Renal pelvis (tissue), 4 donors: Measurements from ENCODE around the gene PPM1B. TPM values are rescaled to one million over a fixed set of nuclear protein-coding genes. Genes with fewer than 3 reads are reported as not detected.
"Not testable (repeated sequence)": the region's sequence is repeated elsewhere in the genome, so short reads cannot be mapped to it uniquely, and the experiment has no call there.

Experiments used
- DNase-seq: peaks from one replicate; pipeline ENCODE4 v3.0.0-alpha.2; 2013
- polyA plus RNA-seq, 3 donors: library from polyadenylated mRNA; unstranded; fragments of 120-200 nt; gene quantifications; one replicate each; pipeline ENCODE4 v1.2.1, GENCODE V29; 2013; ENCODE audit not compliant: insufficient read length in 3 of 3

PPM1B gene
- polyA plus RNA-seq, 3 donors = 57.0 to 77.0 (median 66.2) TPM

- DNase-seq = no peak
Observed at GRCh38 chr2:44246436-44246835, 77.8 kb downstream of the PPM1B start.

- DNase-seq = no peak
Observed at GRCh38 chr2:44246840-44247369, 78.2 kb downstream of the PPM1B start.

- no peak for DNase-seq
Observed at GRCh38 chr2:44247924-44248323, 79.2 kb downstream of the PPM1B start.

GRCh38 chr2:44249269-44249668 is 80.6 kb downstream of the PPM1B start:
- not testable (repeated sequence) for DNase-seq

- no peak for DNase-seq
Observed at GRCh38 chr2:44250376-44250775, 81.7 kb downstream of the PPM1B start.

- no peak for DNase-seq
Observed at GRCh38 chr2:44254023-44254422, 85.3 kb downstream of the PPM1B start.

GRCh38 chr2:44255704-44256103 is 87.0 kb downstream of the PPM1B start:
- DNase-seq = not testable (repeated sequence)

GRCh38 chr2:44257802-44258201 is 89.1 kb downstream of the PPM1B start:
- not testable (repeated sequence) for DNase-seq

- no peak for DNase-seq
Observed at GRCh38 chr2:44267269-44267795, 98.7 kb downstream of the PPM1B start.

- peak; percentile 48 for DNase-seq
Observed at GRCh38 chr2:44267796-44268648, 99.3 kb downstream of the PPM1B start.

- DNase-seq = no peak
Observed at GRCh38 chr2:44269831-44270230, 101.2 kb downstream of the PPM1B start.

- DNase-seq = no peak
Observed at GRCh38 chr2:44271296-44271695, 102.6 kb downstream of the PPM1B start.

GRCh38 chr2:44273076-44273475 is 104.4 kb downstream of the PPM1B start:
- DNase-seq = no peak

GRCh38 chr2:44273596-44273995 is 104.9 kb downstream of the PPM1B start:
- DNase-seq = no peak

GRCh38 chr2:44275927-44276303 is 107.2 kb downstream of the PPM1B start:
- DNase-seq = no peak

- no peak for DNase-seq
Observed at GRCh38 chr2:44277541-44277940, 108.9 kb downstream of the PPM1B start.

- DNase-seq = no peak
Observed at GRCh38 chr2:44280869-44281268, 112.2 kb downstream of the PPM1B start.

Other genes starting within 250 kb of the PPM1B start
- gene LRPPRC, start 172.9 kb upstream of the PPM1B start, polyA plus RNA-seq = 100 to 1,000 TPM; 102 to 124 (median 115) TPM
- gene SLC3A1, start 106.6 kb downstream of the PPM1B start, polyA plus RNA-seq = 100 to 1,000 TPM; 145 to 247 (median 232) TPM
- 100 to 1,000 TPM; 144 to 187 (median 148) TPM for gene PREPL, start 192.6 kb downstream of the PPM1B start, polyA plus RNA-seq
- 10 to 100 TPM; 10.8 to 13.4 (median 12.1) TPM for gene CAMKMT, start 193.1 kb downstream of the PPM1B start, polyA plus RNA-seq